ENCODE measurements around the gene C20orf96.

DNA sequence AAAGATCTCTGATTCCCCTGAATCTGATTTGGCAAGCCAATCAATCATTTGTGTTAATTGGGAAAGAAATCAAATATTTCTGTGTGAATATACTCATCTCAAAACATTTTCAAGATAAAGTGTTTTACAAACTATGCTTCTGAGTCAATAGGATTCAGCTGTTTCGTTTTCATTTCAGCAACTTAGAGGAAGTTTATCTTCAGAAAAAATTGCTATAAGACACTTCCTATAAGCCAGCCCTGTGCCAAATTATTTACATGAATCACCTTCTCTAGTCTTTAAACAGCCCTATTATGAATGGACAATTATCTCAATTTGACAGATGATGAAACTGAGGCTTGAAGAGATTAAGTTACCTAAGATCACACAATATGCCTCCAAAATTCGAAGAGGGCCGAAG lies 52.6 kb downstream of the C20orf96 start:
- TF ChIP-seq, protein P1, sequence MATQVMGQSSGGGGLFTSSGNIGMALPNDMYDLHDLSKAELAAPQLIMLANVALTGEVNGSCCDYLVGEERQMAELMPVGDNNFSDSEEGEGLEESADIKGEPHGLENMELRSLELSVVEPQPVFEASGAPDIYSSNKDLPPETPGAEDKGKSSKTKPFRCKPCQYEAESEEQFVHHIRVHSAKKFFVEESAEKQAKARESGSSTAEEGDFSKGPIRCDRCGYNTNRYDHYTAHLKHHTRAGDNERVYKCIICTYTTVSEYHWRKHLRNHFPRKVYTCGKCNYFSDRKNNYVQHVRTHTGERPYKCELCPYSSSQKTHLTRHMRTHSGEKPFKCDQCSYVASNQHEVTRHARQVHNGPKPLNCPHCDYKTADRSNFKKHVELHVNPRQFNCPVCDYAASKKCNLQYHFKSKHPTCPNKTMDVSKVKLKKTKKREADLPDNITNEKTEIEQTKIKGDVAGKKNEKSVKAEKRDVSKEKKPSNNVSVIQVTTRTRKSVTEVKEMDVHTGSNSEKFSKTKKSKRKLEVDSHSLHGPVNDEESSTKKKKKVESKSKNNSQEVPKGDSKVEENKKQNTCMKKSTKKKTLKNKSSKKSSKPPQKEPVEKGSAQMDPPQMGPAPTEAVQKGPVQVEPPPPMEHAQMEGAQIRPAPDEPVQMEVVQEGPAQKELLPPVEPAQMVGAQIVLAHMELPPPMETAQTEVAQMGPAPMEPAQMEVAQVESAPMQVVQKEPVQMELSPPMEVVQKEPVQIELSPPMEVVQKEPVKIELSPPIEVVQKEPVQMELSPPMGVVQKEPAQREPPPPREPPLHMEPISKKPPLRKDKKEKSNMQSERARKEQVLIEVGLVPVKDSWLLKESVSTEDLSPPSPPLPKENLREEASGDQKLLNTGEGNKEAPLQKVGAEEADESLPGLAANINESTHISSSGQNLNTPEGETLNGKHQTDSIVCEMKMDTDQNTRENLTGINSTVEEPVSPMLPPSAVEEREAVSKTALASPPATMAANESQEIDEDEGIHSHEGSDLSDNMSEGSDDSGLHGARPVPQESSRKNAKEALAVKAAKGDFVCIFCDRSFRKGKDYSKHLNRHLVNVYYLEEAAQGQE (IDR thresholded peaks at IDR 0.05; ENCODE audit: unreplicated experiment), result no peak
- TF ChIP-seq, protein P2, sequence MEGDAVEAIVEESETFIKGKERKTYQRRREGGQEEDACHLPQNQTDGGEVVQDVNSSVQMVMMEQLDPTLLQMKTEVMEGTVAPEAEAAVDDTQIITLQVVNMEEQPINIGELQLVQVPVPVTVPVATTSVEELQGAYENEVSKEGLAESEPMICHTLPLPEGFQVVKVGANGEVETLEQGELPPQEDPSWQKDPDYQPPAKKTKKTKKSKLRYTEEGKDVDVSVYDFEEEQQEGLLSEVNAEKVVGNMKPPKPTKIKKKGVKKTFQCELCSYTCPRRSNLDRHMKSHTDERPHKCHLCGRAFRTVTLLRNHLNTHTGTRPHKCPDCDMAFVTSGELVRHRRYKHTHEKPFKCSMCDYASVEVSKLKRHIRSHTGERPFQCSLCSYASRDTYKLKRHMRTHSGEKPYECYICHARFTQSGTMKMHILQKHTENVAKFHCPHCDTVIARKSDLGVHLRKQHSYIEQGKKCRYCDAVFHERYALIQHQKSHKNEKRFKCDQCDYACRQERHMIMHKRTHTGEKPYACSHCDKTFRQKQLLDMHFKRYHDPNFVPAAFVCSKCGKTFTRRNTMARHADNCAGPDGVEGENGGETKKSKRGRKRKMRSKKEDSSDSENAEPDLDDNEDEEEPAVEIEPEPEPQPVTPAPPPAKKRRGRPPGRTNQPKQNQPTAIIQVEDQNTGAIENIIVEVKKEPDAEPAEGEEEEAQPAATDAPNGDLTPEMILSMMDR (conservative IDR thresholded peaks at IDR 0.05; ENCODE audit: low read depth in 2 of 2), result no peak
- TF ChIP-seq POLR2AphosphoS5 (IDR thresholded peaks at IDR 0.05; ENCODE audit: low read depth) (no peak), EZH2 (IDR thresholded peaks at IDR 0.05; ENCODE audit: low read depth, unreplicated experiment) (no peak), NANOG (IDR thresholded peaks at IDR 0.05; ENCODE audit: borderline replicate concordance) (no peak), ZNF331 (CRISPR knock-in tag; IDR thresholded peaks at IDR 0.05; ENCODE audit: low read depth) (no peak), JUNB (IDR thresholded peaks at IDR 0.05; ENCODE audit: unreplicated experiment) (no peak), EZH2phosphoT487 (IDR thresholded peaks at IDR 0.05; ENCODE audit: unreplicated experiment) (no peak)
